HUES64 (cell line): ENCODE measurements around the gene DNAJC9.

Experiments
- H3K27ac ChIP-seq: 2 replicates; pipeline ENCODE4 v1.7.0; 2013; ENCODE audit warnings: low read depth, low read length, inconsistent platforms
- H3K27me3 ChIP-seq: 2 replicates; pipeline ENCODE4 v1.6.1; 2013; ENCODE audit warnings: mild to moderate bottlenecking, low read length; ENCODE audit not compliant: insufficient read depth
- H3K36me3 ChIP-seq: 2 replicates; pipeline ENCODE4 v1.6.1; 2013; ENCODE audit warnings: mild to moderate bottlenecking, low read length; ENCODE audit not compliant: insufficient read depth
- H3K4me1 ChIP-seq: 2 replicates; pipeline ENCODE4 v1.6.1; 2013; ENCODE audit warnings: mild to moderate bottlenecking, low read length, moderate library complexity; ENCODE audit not compliant: insufficient read depth
- H3K4me3 ChIP-seq: 2 replicates; pipeline ENCODE4 v1.5.1; 2013; ENCODE audit warnings: mild to moderate bottlenecking, low read length, moderate library complexity
- H3K9ac ChIP-seq: 2 replicates; pipeline ENCODE4 v1.6.1; 2013; ENCODE audit warnings: mild to moderate bottlenecking, low read depth, low read length
- H3K9me3 ChIP-seq: 2 replicates; pipeline ENCODE4 v1.6.1; 2013; ENCODE audit warnings: low read depth, low read length; ENCODE audit not compliant: insufficient read depth
- WGBS: fragments of 150-250, 120-280 bp; methylation state at CpG from one replicate; pipeline ENCODE4 v1.1.7; 2013; ENCODE audit warnings: missing lambda C conversion rate; 5-methylcytosine and 5-hydroxymethylcytosine counted together

Gene DNAJC9

DNA sequence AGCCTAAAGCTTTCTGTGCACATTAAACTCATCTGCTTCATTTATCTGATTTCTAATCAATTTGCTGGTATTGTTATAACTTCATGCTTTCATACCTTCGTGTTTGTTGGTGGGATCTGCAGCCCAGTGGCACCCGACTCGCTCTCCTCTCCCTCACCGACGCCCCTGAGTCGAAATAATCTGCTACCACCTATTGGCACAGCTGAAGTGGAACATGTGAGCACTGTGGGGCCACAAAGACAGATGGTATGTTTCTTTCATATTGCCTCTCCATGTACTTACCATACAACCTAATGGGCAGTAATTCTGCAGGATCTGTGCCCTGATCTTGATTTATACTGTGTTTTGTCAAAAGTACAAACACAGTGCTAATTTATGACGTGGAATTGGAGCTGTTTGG is 12.4 kb downstream of the DNAJC9 start:
- H3K9me3 ChIP-seq = no peaks in the 10 kb centered on the region
- WGBS = 95% methylated on average over 7 of the region's 7 CpGs
- no peaks in the 10 kb centered on the region for H3K27me3 ChIP-seq
- no peak overlapping the region for H3K4me3 ChIP-seq
- H3K27ac ChIP-seq = no peak overlapping the region
- no peaks in the 10 kb centered on the region for H3K4me1 ChIP-seq
- no peak overlapping the region for H3K9ac ChIP-seq
- peaks cover 78% of the 10 kb centered on the region for H3K36me3 ChIP-seq

DNA sequence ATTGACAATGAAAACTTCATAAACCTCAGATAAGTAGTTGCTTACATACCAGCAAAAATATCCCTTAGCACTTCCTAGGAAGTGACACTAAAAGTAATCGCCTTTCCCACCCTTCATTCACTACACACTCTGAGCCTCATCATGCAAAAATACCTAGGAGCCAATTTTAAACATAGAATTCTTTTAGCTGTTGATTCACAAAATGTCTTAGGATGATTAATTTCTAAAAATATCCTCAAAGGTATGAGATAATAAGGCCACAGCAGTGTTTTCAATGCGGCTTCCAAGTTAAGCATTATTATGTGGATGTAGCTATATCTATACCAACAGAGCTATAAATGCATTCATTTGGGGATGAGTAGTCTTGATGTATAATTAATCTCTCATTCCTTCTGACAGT is 13.2 kb downstream of the DNAJC9 start:
- no peaks in the 10 kb centered on the region for H3K9me3 ChIP-seq
- H3K4me3 ChIP-seq = no peak overlapping the region
- WGBS = 89% methylated on average over 1 of the region's 2 CpGs
- H3K4me1 ChIP-seq = no peaks in the 10 kb centered on the region
- H3K27ac ChIP-seq = no peak overlapping the region
- H3K9ac ChIP-seq = no peak overlapping the region
- peaks cover 70% of the 10 kb centered on the region for H3K36me3 ChIP-seq
- no peaks in the 10 kb centered on the region for H3K27me3 ChIP-seq

DNA sequence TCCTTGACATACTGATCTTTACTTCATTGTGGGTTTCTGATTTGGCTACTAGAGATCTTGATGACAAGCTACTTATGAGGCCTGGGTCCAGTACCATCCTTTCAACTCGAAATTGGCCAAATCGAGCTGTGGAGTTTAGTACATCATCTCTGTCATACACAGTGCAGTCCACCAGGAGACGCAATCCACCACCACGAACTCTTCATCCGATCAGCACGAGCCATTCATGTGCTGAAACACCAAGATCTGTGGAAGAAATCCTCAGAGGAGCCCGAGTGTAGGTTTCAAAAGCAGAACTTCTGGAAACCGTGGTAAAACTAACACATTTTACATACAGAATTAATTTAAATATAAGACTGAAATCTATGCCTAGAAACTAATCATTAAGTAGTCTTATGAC is 14.2 kb downstream of the DNAJC9 start:
- Histone ChIP-seq H3K27me3 (no peaks in the 10 kb centered on the region), H3K9me3 (no peaks in the 10 kb centered on the region), H3K36me3 (peaks cover 62% of the 10 kb centered on the region), H3K9ac (no peak overlapping the region), H3K4me1 (no peaks in the 10 kb centered on the region), H3K4me3 (no peak overlapping the region), H3K27ac (no peak overlapping the region)
- 94% methylated on average over 7 of the region's 8 CpGs for WGBS

DNA sequence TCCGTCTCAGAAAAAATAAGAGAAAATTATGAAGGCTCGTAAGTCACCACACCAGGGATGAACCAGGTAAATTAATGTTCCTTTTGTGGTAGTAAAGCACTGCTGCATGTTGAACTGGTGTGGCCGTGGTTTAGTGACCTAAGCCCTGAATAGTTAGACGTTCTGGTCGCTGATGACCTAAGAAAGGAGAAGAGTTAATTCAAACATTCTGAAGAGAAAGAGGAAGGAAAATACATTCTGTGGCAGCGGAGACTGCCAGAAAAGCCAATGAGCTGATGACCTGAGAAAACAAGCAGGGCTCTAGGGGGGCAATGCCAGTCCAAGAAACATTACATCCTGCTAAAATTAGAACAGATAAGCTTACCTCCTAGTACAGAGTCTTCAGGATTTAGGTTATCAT is 17.5 kb downstream of the DNAJC9 start:
- no peaks in the 10 kb centered on the region for H3K27me3 ChIP-seq
- no peak overlapping the region for H3K4me3 ChIP-seq
- H3K9me3 ChIP-seq = no peaks in the 10 kb centered on the region
- 88% methylated on average over 6 of the region's 6 CpGs for WGBS
- H3K4me1 ChIP-seq = no peaks in the 10 kb centered on the region
- H3K9ac ChIP-seq = no peak overlapping the region
- H3K36me3 ChIP-seq = peaks cover 34% of the 10 kb centered on the region
- H3K27ac ChIP-seq = no peak overlapping the region

DNA sequence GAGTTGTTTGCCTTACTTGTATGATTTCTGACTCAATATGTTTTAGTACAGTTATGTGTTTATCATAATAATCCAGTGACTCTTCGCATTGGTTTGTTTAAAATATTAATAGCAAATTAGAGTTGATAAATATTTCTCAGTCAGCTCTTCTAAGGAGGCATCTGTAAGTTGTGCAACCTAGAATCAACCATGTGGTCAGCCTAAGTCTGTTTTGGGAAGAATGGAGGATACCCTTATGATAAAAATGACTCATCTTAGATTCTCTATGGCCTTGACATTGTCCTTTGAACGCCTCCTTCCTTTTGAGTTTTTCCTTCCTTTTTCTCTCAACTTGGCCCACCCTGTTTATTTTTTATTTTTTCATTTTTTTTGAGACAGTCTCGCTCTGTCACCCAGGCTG is 18.8 kb downstream of the DNAJC9 start:
- no peak overlapping the region for H3K4me3 ChIP-seq
- H3K9ac ChIP-seq = no peak overlapping the region
- H3K36me3 ChIP-seq = peaks cover 21% of the 10 kb centered on the region
- 86% methylated on average over 3 of the region's 3 CpGs for WGBS
- no peak overlapping the region for H3K27ac ChIP-seq
- H3K27me3 ChIP-seq = no peaks in the 10 kb centered on the region
- H3K9me3 ChIP-seq = no peaks in the 10 kb centered on the region
- H3K4me1 ChIP-seq = no peaks in the 10 kb centered on the region

DNA sequence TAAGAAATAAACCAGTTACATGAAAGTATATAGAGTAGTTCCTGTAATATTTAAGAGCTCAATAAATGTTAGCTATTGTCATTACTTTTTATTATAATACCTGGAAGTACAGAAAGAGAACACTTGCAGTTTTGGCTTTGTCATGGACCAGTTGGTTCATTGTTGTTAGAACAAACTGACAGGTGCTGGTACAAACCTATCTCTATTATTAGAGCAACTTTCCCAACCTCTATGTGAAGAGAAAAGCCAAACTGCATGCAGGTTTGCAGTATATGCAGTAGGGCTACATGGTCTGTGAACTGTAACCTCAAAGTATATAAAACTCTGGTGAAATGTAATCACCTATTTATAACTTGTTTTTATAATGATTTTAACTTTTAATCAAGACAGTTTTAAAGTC is 20.4 kb downstream of the DNAJC9 start:
- H3K9me3 ChIP-seq = no peaks in the 10 kb centered on the region
- no peak overlapping the region for H3K4me3 ChIP-seq
- no peaks in the 10 kb centered on the region for H3K27me3 ChIP-seq
- H3K27ac ChIP-seq = no peak overlapping the region
- no peak overlapping the region for H3K9ac ChIP-seq
- no peaks in the 10 kb centered on the region for H3K4me1 ChIP-seq
- 0 out of 2 replicates have a peak, but pooled peaks cover 6% of the 10 kb centered on the region for H3K36me3 ChIP-seq

DNA sequence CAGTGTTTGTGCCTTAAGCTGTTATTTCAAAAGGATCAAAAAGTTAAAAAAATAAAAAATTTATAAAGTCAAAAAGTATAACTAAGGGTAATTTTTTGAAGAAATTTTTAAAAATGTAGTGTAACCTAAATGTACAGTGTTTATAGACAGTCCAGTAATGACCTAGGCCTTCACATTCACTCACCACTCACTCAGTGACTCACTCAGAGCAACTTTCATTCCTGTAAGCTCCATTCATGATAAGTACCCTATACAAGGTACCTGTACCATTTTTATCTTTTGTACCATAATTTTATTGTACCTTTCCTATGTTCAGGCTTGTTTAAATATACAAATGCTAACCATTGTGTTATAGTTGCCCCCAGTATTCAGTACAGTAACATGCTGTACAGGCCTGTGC is 21.5 kb downstream of the DNAJC9 start:
- Histone ChIP-seq H3K9me3 (no peaks in the 10 kb centered on the region), H3K4me3 (no peak overlapping the region), H3K36me3 (0 out of 2 replicates have a peak, but pooled peaks cover 4% of the 10 kb centered on the region), H3K27ac (no peak overlapping the region), H3K9ac (no peak overlapping the region), H3K27me3 (no peaks in the 10 kb centered on the region), H3K4me1 (no peaks in the 10 kb centered on the region)

DNA sequence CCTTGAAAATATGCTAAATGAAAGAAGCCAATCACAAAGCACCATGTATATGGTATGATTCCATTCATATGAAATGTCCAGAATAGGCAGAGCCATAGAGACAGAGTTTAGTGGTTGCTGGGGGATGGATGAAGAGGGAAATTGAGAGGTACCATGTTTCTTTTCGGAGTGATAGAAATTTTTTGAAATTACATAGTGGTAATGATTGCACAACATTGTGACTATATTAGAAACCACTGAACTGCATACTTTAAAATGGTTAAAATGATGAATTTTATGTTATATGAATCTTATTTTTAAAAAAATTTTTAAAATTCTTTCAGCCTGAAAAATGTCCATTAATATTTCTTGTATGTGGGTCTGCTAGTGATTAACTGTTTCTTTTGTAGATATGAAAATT is 26.1 kb downstream of the DNAJC9 start:
- Histone ChIP-seq H3K9ac (no peak overlapping the region), H3K27me3 (no peaks in the 10 kb centered on the region), H3K4me3 (no peak overlapping the region), H3K4me1 (no peaks in the 10 kb centered on the region), H3K27ac (no peak overlapping the region), H3K36me3 (peaks cover 19% of the 10 kb centered on the region), H3K9me3 (no peaks in the 10 kb centered on the region)
- WGBS = 100% methylated on average over 1 of the region's 1 CpG

DNA sequence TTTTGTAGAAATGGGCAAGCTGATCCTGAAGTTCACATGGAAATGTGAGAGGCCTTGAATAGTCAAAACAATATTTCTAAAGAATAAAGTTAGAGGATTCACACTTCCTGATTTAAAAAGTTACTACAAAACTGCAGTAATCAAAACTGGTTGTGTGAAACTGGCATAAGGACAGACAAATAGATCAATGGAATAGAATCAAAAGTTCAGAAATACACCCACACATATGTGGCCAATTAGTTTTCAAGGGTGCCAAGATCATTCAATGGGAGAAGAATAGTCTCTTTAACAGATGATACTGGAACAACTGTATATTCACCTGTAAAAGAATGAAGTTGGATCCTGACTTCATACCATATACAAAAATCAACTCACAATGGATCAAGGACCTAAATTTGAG is 27.7 kb downstream of the DNAJC9 start:
- no peaks in the 10 kb centered on the region for H3K9me3 ChIP-seq
- H3K4me1 ChIP-seq = no peaks in the 10 kb centered on the region
- H3K4me3 ChIP-seq = no peak overlapping the region
- no peaks in the 10 kb centered on the region for H3K27me3 ChIP-seq
- no peak overlapping the region for H3K9ac ChIP-seq
- peaks cover 19% of the 10 kb centered on the region for H3K36me3 ChIP-seq
- H3K27ac ChIP-seq = no peak overlapping the region

DNA sequence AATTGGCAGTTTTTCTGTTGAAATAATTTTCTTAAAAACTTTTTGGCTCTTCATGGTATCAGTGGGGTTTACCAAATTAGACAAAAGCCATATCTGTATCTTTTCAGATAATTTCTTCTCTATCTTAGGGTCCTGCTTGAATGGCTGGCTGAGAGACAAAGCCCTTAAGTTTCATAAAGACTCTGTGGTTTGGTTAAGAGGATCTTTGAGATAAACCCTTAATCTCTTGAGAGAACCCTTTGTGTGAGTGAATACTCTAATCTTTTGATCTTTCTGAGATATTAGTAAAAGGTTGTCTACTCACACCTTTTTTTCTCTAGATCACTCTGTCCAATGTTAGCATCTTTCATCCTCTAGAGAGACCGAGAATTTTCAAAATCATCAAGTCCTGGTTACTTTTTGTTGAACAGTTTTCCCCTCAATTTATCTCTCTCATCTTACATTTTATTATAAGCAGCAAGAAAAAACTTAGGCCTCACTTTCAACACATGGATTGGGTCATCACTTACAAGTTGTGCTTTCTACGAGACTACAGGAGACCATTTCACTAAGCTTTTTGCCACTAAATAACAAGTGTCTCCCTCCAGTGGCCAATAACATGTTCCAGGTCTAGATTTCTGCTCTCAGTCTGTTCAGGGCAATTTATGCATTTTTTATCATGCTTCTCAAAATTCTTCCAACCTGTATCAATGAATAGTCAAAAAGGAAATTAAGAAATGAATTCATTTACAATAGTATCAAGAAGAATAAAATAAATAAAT is 28.4 kb downstream of the DNAJC9 start:
- no peaks in the 10 kb centered on the region for H3K4me1 ChIP-seq
- no peak overlapping the region for H3K9ac ChIP-seq
- no peaks in the 10 kb centered on the region for H3K27me3 ChIP-seq
- no peaks in the 10 kb centered on the region for H3K9me3 ChIP-seq
- no peak overlapping the region for H3K4me3 ChIP-seq
- H3K36me3 ChIP-seq = peaks cover 19% of the 10 kb centered on the region
- WGBS = 87% methylated on average over 2 of the region's 2 CpGs
- H3K27ac ChIP-seq = no peak overlapping the region

DNA sequence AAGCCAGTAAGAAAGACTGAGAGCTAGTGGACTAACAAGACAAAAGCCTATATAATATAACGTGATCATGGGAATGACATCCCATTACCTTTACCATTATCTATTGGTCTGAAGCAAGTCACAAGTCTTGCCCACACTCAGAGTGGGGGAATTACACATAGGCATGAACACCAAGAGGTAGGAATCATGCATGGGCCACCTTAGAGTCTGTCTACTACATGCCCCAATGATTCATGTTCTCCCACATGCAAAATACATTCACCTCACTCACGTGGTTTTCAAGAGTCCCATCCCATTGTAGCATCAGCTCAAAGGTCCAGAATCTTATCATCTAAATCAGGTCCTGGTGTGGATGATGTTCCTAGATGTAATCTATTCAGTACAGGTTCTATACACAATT is 29.4 kb downstream of the DNAJC9 start:
- Histone ChIP-seq H3K9me3 (no peaks in the 10 kb centered on the region), H3K27me3 (no peaks in the 10 kb centered on the region), H3K4me3 (no peak overlapping the region), H3K27ac (no peak overlapping the region), H3K36me3 (peaks cover 19% of the 10 kb centered on the region), H3K4me1 (no peaks in the 10 kb centered on the region), H3K9ac (no peak overlapping the region)
- 87% methylated on average over 2 of the region's 2 CpGs for WGBS

DNA sequence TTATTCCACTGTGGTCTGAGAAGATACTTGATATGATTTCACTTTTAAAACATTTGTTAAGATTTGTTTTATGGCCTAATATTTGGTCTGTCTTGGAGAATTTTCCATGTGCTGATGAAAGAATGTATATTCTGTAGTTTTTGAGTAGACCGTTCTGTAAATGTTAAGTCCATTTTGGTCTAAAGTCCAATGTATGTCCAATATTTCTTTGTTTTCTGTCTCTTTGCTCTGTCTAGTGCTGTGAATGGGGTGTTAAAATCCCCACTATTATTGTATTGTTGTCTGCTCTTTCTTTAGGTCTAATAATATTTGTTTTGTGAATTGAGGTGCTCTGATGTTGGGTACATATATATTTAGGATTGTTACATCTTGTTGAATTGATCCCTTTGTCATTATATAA is 31.3 kb downstream of the DNAJC9 start:
- no peaks in the 10 kb centered on the region for H3K4me1 ChIP-seq
- H3K36me3 ChIP-seq = peaks cover 23% of the 10 kb centered on the region
- 100% methylated on average over 1 of the region's 1 CpG for WGBS
- no peak overlapping the region for H3K4me3 ChIP-seq
- no peaks in the 10 kb centered on the region for H3K27me3 ChIP-seq
- no peak overlapping the region for H3K27ac ChIP-seq
- H3K9ac ChIP-seq = no peak overlapping the region
- H3K9me3 ChIP-seq = no peaks in the 10 kb centered on the region
